H9 (cell line): ENCODE results near the gene RAD51C. TPM values are rescaled to one million over a fixed set of nuclear protein-coding genes. Genes with fewer than 3 reads are reported as not detected.
A peak's percentile ranks its signal among the peaks of the same experiment; 100 is the strongest.

ENCODE experiments used
- DNase-seq: peaks from one replicate; pipeline ENCODE4 v3.0.0-alpha.2; 2017
- H2AFZ ChIP-seq: one replicate; pipeline ENCODE4 v1.6.1; 2013; ENCODE audit warnings: mild to moderate bottlenecking, low read length, control low read depth, moderate library complexity
- H2AK5ac ChIP-seq: 2 replicates; pipeline ENCODE4 v1.6.1; 2013; ENCODE audit warnings: low read length, control low read depth, mixed read lengths; ENCODE audit not compliant: insufficient read length
- H2BK120ac ChIP-seq: one replicate; pipeline ENCODE4 v1.6.1; 2013; ENCODE audit warnings: low read depth, mild to moderate bottlenecking, low read length, control low read depth, inconsistent platforms; ENCODE audit not compliant: poor library complexity, severe bottlenecking
- H2BK12ac ChIP-seq: 2 replicates; pipeline ENCODE4 v1.6.1; 2013; ENCODE audit warnings: low read length, control low read depth, mixed read lengths, low read depth; ENCODE audit not compliant: insufficient read length
- H2BK15ac ChIP-seq: 2 replicates; pipeline ENCODE4 v1.6.1; 2013; ENCODE audit warnings: low read depth, low read length, control low read depth
- H2BK20ac ChIP-seq: one replicate; pipeline ENCODE4 v1.6.1; 2013; ENCODE audit warnings: low read depth, mild to moderate bottlenecking, low read length, control low read depth, inconsistent platforms; ENCODE audit not compliant: poor library complexity, severe bottlenecking
- H2BK5ac ChIP-seq: 2 replicates; pipeline ENCODE4 v1.6.1; 2013; ENCODE audit warnings: low read length, control low read depth, mixed read lengths; ENCODE audit not compliant: insufficient read length
- H3K14ac ChIP-seq: 2 replicates; pipeline ENCODE4 v1.6.1; 2013; ENCODE audit warnings: low read length, control low read depth; ENCODE audit not compliant: insufficient read depth
- H3K18ac ChIP-seq: 2 replicates; pipeline ENCODE4 v1.6.1; 2013; ENCODE audit warnings: low read depth, mild to moderate bottlenecking, mixed read lengths, low read length, control low read depth; ENCODE audit not compliant: insufficient read length
- H3K23ac ChIP-seq: 2 replicates; pipeline ENCODE4 v1.6.1; 2013; ENCODE audit warnings: low read length, control low read depth, mixed read lengths, low read depth; ENCODE audit not compliant: insufficient read length
- H3K23me2 ChIP-seq: 2 replicates; pipeline ENCODE4 v1.6.1; 2013; ENCODE audit warnings: low read depth, mild to moderate bottlenecking, mixed read lengths, low read length, control low read depth; ENCODE audit not compliant: insufficient read length, poor library complexity, severe bottlenecking
- H3K27ac ChIP-seq: 2 replicates; pipeline ENCODE4 v1.5.1; 2013; ENCODE audit warnings: low read length, control low read depth, mixed read lengths, low read depth; ENCODE audit not compliant: insufficient read length
- H3K27me3 ChIP-seq: 2 replicates; pipeline ENCODE4 v1.6.1; 2013; ENCODE audit warnings: low read length, control low read depth, inconsistent platforms; ENCODE audit not compliant: insufficient read depth
- H3K4ac ChIP-seq: 2 replicates; pipeline ENCODE4 v1.6.1; 2013; ENCODE audit warnings: low read depth, mild to moderate bottlenecking, control low read depth, inconsistent platforms, low read length, moderate library complexity
- H3K4me1 ChIP-seq: 2 replicates; pipeline ENCODE4 v1.6.1; 2013; ENCODE audit warnings: low read length, control low read depth, inconsistent platforms; ENCODE audit not compliant: insufficient read depth
- H3K4me2 ChIP-seq: 2 replicates; pipeline ENCODE4 v1.6.1; 2013; ENCODE audit warnings: low read length, control low read depth, mixed read lengths; ENCODE audit not compliant: insufficient read length, insufficient read depth
- H3K56ac ChIP-seq: 2 replicates; pipeline ENCODE4 v1.6.1; 2013; ENCODE audit warnings: low read depth, mild to moderate bottlenecking, mixed read lengths, low read length, control low read depth; ENCODE audit not compliant: insufficient read length
- H3K79me1 ChIP-seq: 2 replicates; pipeline ENCODE4 v1.6.1; 2013; ENCODE audit warnings: low read depth, mild to moderate bottlenecking, moderate library complexity, low read length, control low read depth, inconsistent platforms; ENCODE audit not compliant: insufficient read depth, poor library complexity, severe bottlenecking
- H3K79me2 ChIP-seq: 2 replicates; pipeline ENCODE4 v1.6.1; 2013; ENCODE audit warnings: low read length, control low read depth, inconsistent platforms; ENCODE audit not compliant: insufficient read depth
- H3K9ac ChIP-seq: 2 replicates; pipeline ENCODE4 v1.6.1; 2013; ENCODE audit warnings: low read length, control low read depth, mixed read lengths; ENCODE audit not compliant: insufficient read length; ENCODE audit errors: extremely low read depth
- H3K9me3 ChIP-seq: one replicate; pipeline ENCODE4 v1.6.1; 2013; ENCODE audit warnings: low read depth, low read length, inconsistent platforms; ENCODE audit not compliant: control insufficient read depth
- H3T11ph ChIP-seq: one replicate; pipeline ENCODE4 v1.6.1; 2013; ENCODE audit warnings: mild to moderate bottlenecking, low read length, control low read depth, inconsistent platforms
- H4K20me1 ChIP-seq: one replicate; pipeline ENCODE4 v1.6.1; 2013; ENCODE audit not compliant: control insufficient read depth, insufficient read length, insufficient read depth
- H4K5ac ChIP-seq: 2 replicates; pipeline ENCODE4 v1.6.1; 2013; ENCODE audit warnings: low read depth, mild to moderate bottlenecking, mixed read lengths, low read length, control low read depth; ENCODE audit not compliant: insufficient read length
- H4K8ac ChIP-seq: replicated peaks from 2 replicates; pipeline ENCODE4 v1.6.1; 2013; ENCODE audit warnings: low read length, control low read depth, mixed read lengths, low read depth; ENCODE audit not compliant: insufficient read length
- H4K91ac ChIP-seq: 2 replicates; pipeline ENCODE4 v1.6.1; 2013; ENCODE audit warnings: low read depth, mild to moderate bottlenecking, moderate library complexity, mixed read lengths, low read length, control low read depth; ENCODE audit not compliant: insufficient read length
- H3K27ac Mint-ChIP-seq, 3 experiments: 2 replicates in 2 of 3; 3 replicates in 1 of 3; pipeline ENCODE4 v1.8.0; 2020 to 2021; ENCODE audit warnings: mixed read lengths in 3 of 3, mild to moderate bottlenecking in 1 of 3, moderate library complexity in 1 of 3
- H3K27me3 Mint-ChIP-seq: 2 replicates; pipeline ENCODE4 v1.8.0; 2021; ENCODE audit warnings: low read depth, mild to moderate bottlenecking, moderate library complexity, mixed read lengths
- H3K36me3 Mint-ChIP-seq, 3 experiments: 2 replicates in 2 of 3; 3 replicates in 1 of 3; pipeline ENCODE4 v1.8.0; 2020 to 2021; ENCODE audit warnings: low read depth in 3 of 3, mixed read lengths in 3 of 3; ENCODE audit not compliant: insufficient read depth in 1 of 3
- H3K4me1 Mint-ChIP-seq, 2 experiments: 2 replicates each; pipeline ENCODE4 v1.8.0; 2020; ENCODE audit warnings: mixed read lengths in 2 of 2
- H3K4me3 Mint-ChIP-seq, 2 experiments: 2 replicates in 1 of 2; 3 replicates in 1 of 2; pipeline ENCODE4 v1.8.0; 2020 to 2021; ENCODE audit warnings: mild to moderate bottlenecking in 2 of 2, mixed read lengths in 2 of 2, moderate library complexity in 1 of 2
- H3K9me3 Mint-ChIP-seq, 2 experiments: 2 replicates in 1 of 2; 3 replicates in 1 of 2; pipeline ENCODE4 v1.8.0; 2020; ENCODE audit warnings: mild to moderate bottlenecking in 2 of 2, mixed read lengths in 2 of 2, moderate library complexity in 1 of 2
- CTCF ChIP-seq: fragments of 200-600 bp; sonication (generic); conservative IDR thresholded peaks from 3 replicates; pipeline ENCODE4 v1.8.0; 2021; ENCODE audit warnings: antibody characterized with exemption, mild to moderate bottlenecking
- WGBS: extraction: QIAGEN DNeasy Blood & Tissue Kit; methylation state at CpG from one replicate; pipeline ENCODE4 v1.1.7; 2013; ENCODE audit warnings: missing lambda C conversion rate, low lambda C conversion rate, mixed read lengths; ENCODE audit not compliant: insufficient read length; ENCODE audit errors: extremely low coverage; 5-methylcytosine and 5-hydroxymethylcytosine counted together
- total RNA-seq: library from RNA; stranded (reverse); gene quantifications from 2 replicates; pipeline ENCODE4 v1.2.1, GENCODE V29; 2021

The RAD51C gene
- total RNA-seq, 1 experiment from 2014 or later = 11.3 TPM

- Histone ChIP-seq H2BK12ac (no peak overlapping the region), H2BK120ac (no peak overlapping the region), H3K56ac (no peak overlapping the region), H3K79me2 (no peaks in the 10 kb centered on the region), H3K18ac (no peak overlapping the region), H4K8ac (no peak overlapping the region), H3K79me1 (no peaks in the 10 kb centered on the region), H2BK5ac (no peak overlapping the region), H3K9me3 (no peaks in the 10 kb centered on the region), H4K20me1 (no peaks in the 10 kb centered on the region), H3K4ac (no peak overlapping the region), H3K23me2 (no peaks in the 10 kb centered on the region), H4K91ac (no peak overlapping the region), H3K27ac (no peak overlapping the region), H3K4me2 (no peak overlapping the region), H3T11ph (no peak overlapping the region), H4K5ac (no peak overlapping the region), H3K4me1 (no peaks in the 10 kb centered on the region; the same call in 1 of the 2 replicates), H3K14ac (no peak overlapping the region), H3K9ac (no peak overlapping the region), H3K27me3 (no peaks in the 10 kb centered on the region), H2AFZ (no peak overlapping the region), H3K23ac (no peak overlapping the region), H2BK20ac (no peak overlapping the region), H2AK5ac (no peak overlapping the region), H2BK15ac (peak overlapping the region; percentile 24; the same call in 1 of the 2 replicates)
- peaks cover 18 to 19% of the 10 kb centered on the region in 2 experiments for H3K4me1 Mint-ChIP-seq
- no peak for DNase-seq
- TF ChIP-seq CTCF = no peak
- H3K27ac Mint-ChIP-seq = peak overlapping the region in 1 of 3 experiments; percentile 73; a peak in 1 of 7 replicates
- H3K9me3 Mint-ChIP-seq = peaks cover 0 to 5% of the 10 kb centered on the region in 2 experiments; a peak in 1 of 5 replicates
- no peaks in the 10 kb centered on the region for H3K36me3 Mint-ChIP-seq
- no peak overlapping the region; a peak in 1 of 5 replicates for H3K4me3 Mint-ChIP-seq
- WGBS = no CpG with 5 or more reads among the region's 26 CpGs
- peaks cover 19% of the 10 kb centered on the region for H3K27me3 Mint-ChIP-seq
These were observed 30.9 kb upstream of the RAD51C start for GRCh38 chr17:58661499-58661898.
